GM03348 (cell line): Measurements from ENCODE around the gene EFNB2.
A peak's percentile ranks its signal among the peaks of the same experiment; 100 is the strongest.

ENCODE experiments used
- DNase-seq: peaks from one replicate; pipeline ENCODE4 v3.0.0; 2012; ENCODE audit warnings: low spot score

Gene EFNB2, protein sequence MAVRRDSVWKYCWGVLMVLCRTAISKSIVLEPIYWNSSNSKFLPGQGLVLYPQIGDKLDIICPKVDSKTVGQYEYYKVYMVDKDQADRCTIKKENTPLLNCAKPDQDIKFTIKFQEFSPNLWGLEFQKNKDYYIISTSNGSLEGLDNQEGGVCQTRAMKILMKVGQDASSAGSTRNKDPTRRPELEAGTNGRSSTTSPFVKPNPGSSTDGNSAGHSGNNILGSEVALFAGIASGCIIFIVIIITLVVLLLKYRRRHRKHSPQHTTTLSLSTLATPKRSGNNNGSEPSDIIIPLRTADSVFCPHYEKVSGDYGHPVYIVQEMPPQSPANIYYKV

DNA sequence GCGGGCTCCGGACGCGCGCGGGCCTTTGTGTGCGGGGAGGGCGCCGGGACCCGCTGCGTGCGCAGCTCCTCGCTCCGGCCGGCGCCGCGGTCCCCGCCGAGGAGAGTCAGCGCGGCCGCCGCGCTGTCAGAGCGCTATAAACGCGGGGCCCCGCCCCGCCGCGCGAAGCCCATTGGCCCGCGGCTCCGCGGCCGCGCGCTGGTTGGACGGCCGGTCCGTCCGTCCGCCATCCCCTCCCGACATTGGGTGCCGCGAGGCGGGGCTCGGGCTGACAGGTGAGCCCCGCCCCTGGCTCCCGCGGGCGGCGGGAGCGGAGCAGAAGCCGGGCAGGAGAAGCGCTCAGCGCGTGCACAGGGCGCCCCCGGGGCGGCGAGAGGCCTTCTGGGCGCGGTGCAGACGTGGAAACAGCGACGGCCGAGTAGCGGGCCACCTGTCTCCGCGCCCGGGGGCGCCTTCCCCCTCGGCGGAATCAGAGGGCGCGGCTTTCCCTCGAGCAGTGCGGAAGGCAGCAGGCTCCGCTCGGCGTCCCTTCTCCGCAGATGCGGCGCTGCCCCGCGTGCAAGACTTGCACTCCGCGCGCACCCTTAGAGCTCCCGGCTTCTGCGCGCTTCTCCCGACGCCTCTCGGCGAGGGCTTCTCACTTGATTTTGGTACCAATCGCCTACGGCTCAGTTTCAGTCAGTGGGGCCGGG is at the start of gene EFNB2:
Gene EFNB2, minus strand, starts transcription at position 111 of the 692 bp plus-strand sequence. CDS start 698 bp downstream, outside the sequence.
- peak; percentile 99 for DNase-seq

DNA sequence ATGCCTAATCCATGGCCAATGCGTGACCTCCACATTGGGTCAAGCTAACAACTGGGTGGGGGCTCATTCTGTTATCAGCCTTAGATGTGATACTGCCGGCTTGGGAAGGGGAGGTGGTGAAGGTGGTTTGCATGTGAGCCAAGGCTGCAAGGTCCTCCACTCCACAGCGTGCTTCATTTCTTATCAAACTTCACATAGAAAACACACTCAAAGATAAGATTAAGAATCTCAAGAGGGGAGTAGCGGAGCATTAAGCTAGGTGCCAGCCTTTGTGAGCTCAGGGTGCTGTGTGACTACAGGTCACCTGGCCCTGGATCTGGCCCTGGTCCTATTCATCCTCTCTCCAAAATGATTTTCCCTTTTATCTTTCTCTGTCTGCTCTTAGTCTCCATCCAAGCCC is 45.8 kb upstream of the EFNB2 start:
- DNase-seq, result no peak

DNA sequence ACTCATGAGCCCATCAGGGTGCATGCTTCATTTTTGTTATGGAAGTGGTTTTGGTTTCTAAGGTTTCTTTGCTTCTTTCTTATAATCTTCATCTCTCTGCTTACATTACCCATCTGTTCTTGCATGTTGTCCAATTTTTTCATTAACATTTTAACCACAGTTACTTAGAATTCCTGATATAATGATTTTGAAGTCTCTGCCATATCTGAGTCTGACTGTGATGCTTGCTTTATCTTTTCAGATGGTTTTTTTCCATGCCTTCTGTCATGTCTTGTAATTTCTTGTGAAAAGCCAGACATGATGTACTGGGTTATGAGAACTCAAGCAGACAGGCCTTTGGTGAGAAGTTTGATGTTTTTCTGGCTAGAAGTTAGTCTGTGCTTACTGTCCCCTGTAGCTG is 40.4 kb upstream of the EFNB2 start:
- DNase-seq, result no peak

DNA sequence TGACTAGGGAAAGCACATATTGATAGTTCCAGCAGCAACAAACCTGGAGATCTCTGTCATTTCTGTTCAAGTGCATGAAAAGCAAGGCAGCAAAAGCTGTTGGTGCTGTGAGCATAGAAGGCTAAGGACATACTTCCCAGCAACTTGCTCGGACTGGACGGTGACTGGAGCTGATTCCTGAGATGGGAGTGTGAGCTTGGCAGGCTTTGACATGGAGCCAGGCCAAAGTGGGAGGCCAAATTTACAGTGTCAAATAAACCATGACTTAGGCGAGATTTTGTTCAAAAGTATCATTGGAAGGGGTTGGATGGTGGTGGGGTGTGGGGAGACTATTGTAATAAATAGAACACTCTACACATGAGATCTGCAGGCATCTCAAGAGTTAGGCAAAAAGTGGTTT is 38.4 kb upstream of the EFNB2 start:
- DNase-seq, result peak; percentile 57

DNA sequence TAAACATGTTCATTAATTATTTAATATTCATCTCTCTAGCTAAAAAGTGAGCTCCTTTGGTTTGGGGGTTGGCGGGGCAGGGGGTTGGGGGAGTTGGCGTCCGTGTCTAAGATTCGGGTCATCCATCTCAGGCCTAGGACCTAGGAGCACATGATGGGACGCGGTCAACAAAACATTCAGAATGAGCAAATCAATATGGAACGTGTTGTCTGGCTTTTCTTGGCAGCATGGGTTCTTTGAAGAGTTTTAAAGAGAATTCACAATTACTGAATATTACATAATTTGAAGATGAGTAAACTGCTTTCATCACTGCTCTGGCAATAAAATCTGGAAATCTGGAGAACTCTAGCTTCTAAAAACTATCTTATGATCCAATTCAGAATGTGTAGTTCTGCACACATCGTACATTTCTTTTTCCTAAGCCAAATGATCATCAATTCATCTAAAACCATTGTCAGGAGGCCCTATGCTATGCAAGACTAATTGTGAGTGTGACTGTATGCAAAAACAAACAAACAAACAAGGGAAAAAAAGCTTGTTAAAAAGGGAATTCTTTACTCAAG is 37.9 kb upstream of the EFNB2 start:
- DNase-seq, result peak; percentile 79

DNA sequence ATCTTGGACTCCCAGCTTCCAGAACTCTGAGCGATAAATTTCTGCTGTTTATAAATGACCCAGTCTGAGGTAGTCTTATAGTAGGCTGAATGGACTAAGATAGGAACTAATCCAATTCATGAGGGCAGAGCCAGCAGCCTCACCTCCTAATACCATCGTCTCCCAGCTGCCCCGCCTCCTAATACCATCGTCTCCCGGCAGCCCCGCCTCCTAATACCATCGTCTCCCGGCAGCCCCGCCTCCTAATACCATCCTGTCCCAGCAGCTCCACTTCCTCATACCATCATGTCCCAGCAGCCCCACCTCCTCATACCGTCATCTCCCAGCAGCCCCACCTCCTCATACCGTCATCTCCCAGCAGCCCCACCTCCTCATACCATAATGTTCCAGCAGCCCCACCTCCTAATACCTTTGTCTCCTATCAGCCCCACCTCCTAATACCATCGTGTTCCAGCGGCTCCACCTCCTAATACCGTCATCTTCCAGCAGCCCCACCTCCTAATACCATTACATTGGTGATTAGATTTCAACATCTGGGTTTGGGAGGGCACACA is 34.9 kb upstream of the EFNB2 start:
- peak; percentile 60 for DNase-seq

DNA sequence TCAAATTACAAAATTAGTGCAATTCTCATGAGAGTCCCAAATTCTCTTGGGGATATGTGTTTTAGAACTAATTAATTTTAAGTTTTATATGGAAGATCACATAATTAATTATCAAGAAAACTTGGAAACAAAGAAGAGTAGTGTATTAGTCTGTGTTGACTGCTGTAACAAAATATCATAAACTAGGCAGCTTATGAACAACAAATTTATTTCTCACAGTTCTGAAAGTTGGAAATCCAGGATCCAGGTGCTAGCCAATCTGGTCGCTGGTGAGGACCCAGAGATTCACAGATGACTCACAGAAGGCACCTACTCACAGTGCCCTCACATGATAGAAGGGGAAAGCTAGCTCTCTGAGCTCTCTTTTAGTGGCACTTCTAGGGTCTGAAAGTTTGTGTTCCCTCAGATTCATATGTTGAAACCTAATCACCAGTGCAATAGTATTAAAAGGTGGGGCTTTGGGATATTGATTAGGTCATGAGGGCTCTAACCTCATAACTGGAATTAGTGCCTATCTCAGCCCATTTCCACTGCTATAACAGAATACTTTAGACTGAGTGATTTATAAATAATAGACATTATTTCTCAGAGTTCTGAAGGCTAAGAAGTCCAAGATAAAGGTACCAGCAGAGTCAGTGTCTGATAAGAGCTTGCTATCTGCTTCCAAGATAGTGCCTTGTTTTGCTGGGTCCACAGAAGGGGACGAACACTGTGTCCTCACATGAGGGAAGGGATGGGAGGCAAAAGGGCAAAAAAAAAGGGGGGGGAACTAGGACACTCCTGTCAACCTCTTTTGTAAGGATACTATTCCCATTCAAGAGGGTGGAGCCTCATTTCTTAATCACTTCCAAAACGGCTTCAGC is 34.0 kb upstream of the EFNB2 start:
- no peak for DNase-seq

DNA sequence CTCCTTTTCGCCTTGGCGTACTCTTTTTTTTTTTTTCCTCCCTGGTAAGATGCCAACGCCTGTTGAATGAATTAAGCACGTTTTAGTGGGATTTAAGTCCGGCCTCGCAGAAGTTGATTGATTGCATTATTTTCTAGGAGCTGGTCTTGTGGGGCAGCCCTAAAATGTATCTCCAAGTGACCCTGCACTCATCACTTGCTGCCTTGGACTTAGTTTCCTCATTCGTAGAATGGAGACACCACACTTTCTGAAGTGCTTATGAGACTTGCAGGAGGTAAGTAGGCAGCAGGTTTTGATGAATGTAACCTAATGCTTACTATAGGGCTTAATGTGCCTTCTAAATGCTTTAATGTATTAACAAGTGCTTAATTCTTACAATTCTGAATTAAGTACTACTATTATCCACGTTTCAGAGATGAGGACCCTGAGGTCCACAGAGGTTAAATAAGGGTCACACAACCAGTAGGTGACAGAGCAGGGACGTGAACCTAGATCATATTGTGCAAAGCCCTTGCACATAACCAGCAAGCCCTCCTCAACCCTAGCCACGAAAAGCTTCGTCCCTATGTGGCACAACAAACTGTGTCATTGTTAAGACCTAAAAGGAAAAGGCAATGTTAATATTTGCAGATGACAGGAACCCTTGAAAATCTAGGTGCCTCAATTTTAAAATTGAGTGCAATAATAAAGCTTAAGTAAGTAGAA is 33.0 kb upstream of the EFNB2 start:
- DNase-seq, result no peak

DNA sequence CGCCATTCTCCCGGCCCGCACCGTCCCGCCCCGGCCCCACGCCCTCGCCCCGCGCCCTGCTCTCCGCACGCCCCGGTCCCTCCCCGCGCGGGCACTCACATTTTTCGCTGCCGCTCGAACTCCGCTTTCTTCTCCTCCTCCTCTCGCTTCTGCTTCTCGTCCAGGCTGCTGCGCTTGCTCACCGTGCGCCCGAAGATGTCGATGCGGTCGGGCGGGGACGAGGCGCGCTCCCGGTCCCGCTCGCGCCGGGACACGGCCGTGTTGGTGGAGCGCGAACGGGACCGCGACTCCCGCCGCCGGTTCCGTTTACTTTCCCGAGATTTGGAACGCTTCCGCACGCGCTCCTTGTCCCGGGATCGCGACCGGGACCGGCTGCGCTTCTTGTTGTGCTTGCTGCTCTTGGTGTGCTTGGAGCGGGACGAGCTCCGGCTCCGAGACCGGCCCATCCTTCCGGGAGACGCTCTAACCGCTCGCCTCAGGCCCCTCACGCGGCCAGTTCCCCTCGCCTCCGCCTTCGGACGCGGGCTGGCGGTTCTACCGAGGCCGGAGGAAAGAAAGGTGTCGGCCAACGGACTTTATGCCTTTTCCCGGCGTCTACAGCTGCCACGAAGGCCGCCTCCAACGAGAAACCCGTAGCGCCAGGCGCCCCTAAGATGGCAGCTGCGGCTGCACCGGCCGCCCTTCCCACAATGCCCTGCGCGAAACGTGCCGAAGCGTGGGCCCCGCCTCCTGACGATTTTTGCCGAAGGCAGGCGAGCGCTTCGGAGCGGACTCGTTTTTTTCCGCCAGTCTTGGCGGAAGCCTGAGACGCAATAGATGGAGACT is 32.2 kb upstream of the EFNB2 start, which contains the start of gene ARGLU1:
Gene ARGLU1, minus strand, starts transcription at position 664 of the 825 bp plus-strand sequence. Its CDS starts 218 bp downstream, at position 446.
- peak; percentile 96 for DNase-seq

DNA sequence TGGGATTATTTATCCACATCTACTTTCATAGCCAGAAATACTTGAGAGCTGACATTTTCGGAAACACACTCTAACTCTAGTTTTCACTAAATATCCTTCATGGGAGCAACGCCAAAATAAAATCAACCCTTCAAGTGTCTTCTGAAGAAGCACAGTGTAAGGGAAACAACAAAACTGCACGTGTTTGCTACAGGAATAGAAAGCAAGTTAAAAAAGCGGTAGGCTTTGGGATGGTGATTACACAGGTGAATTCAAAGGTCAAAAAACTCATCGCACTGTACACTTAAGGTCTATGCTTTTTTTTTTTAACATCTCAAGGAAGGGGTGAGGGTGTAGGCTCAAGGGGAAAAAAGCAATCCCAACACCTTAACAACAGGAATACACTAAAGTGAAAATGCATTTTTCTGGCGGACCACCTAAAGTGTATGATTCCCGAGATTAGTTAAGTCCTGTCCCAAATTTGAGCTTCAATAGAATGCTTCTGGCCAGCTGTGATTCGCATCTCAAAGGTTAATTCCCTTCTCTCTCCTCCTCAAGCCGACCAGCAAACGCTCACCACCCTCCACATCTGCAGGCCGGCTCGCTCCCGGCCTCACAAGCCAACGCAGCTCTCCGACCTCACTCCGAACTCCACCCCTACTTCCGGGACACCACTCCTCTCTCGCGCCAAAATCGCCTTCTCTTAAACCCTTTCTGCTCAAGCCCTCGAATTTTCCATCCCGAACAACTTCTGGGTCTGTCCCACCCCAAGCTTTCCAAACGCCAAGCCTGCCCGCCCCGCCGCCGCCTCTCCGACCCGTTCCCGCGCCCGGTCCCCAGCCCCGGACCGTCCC is 31.4 kb upstream of the EFNB2 start:
- peak; percentile 80 for DNase-seq

DNA sequence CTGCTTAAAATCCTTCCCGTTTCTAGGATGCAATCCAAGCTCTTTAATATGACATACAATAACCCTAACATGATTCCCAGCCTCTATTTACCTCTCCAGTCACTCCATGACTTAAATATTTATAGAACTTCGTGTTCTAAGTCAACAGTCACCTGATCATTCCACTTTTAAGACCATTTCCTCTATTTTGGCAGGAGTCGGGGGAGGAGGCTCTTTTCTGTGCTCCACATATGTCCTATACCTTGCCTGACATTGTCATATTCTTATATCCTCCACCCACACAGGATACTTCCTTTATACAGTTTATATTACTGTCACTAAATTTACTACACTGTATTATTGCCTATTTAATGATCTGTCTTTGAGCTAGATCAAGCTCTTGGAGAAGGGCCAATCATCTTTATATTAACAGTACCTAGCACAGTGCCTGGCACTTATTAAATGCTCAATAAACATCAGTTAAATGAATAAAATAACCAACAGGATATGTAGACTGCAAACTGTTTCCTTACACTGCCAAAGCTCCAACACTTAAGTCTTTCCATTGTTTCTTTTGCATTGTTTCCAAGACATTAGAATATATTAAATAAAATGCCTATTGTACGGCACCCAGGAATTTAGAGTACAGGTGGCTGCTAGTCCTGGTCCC is 29.8 kb upstream of the EFNB2 start:
- DNase-seq, result no peak

DNA sequence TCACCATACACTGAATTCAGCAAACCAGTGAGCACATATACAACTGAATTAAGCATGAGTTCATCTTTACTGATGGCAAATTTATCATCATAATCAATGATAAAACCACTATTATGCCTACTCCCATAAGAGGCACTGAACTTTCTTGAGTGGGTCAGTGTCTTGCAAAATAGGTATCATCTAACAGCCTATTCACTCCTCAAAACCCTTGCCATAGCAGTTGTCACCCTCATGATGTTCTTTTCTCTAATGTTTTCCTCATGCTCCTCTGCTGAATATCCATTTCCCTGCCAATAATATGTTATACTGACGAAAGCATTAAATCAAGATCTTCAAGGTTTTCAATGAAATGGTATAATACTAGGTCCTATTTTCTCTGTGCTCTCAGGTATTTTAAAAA is 26.8 kb upstream of the EFNB2 start:
- no peak for DNase-seq

DNA sequence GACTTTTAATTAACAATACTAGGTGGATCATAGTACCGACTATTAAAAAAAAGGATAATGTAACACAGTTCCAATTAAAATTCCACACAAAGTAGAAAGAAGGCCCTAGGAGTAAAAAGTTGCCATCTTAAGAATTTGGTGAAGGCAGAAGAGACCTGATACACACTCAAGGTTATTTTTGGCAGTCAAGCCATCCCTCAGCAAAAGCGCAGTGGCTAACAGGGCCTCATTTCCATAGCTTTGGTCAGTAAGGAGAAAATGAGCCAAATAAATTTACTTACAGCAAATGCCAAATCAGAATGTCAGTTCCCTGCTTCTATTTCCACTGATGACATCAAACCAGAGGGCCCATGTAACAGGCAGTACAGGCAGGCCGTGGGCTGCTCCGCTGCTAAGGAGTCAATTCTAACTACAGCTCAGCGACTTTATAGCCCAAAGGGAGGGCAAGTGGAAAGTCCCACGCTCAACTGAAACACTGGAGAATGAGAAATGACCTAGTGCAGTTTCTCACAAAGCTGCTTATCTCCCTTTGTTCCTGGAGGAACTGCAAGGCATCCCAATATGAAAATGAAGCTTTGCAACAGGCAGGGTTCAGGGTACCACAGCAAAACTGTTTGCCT is 26.2 kb upstream of the EFNB2 start:
- DNase-seq, result no peak

DNA sequence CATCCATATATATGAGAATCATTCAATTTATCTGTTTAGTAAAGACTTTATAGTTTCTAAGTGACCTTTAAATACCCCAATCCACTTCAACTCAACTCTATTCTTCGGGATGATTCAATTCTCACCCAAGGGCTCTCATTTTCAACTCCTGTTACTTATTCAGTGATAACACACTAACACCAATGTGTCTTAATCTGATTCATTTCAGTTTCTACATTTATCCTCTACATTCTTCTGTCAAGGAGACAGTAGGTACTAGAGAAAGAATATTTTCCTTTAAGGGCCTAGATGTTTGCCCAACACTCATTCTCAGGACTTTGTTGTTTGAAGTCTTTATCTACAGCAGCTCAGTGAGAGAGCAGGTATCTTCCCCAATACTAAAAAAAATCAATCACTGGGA is 25.4 kb upstream of the EFNB2 start:
- DNase-seq, result no peak

DNA sequence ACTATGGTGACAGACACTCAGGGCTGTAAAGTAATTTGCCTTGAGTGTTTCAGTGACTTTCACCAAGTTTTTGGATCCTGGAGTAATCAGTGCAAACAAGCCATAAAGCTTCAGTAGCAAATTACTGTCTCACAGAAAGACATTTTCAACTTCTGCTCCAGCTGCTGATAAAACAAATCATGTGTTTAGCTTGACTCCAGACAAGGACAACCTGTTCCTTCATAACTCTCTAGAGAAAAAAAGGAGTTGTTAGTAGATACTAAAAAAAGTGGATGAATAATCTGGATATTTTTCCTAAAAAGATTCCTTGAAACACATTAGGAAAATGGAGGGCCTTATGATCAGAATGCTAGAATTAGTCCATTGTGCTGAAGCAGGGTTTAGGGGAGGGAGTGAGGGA is 23.1 kb upstream of the EFNB2 start:
- no peak for DNase-seq

DNA sequence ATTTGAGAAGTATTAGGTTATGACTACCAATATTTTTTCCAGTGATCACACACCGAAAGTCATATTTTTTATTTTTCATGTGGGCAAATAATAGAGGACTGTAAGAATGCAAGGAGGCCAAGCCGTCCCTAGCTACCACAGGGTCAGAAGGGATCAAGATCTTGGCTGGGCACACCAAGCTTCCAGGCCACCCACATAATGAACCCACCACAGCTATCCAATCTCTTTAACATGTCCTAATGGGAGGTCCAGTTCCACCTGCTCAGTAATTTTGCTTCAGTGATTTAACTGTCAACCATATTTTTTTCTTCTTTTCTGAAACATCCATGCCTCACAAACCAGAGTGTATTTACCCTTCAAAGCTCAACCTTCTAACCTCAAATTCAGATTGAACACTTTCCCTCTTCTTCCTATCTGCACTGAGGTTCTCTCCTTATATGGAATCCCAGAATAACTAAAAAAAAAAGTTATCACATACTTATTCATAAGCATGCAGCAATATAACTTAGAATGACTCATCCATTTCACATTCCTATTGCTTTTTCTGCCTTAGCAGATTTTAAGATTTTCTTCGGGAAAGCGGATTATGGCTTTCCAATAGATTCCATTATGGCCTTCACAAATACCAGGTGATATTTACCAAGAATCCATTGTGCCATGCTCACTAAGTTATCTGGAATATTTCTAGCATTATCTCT is 20.3 kb upstream of the EFNB2 start:
- DNase-seq, result no peak

DNA sequence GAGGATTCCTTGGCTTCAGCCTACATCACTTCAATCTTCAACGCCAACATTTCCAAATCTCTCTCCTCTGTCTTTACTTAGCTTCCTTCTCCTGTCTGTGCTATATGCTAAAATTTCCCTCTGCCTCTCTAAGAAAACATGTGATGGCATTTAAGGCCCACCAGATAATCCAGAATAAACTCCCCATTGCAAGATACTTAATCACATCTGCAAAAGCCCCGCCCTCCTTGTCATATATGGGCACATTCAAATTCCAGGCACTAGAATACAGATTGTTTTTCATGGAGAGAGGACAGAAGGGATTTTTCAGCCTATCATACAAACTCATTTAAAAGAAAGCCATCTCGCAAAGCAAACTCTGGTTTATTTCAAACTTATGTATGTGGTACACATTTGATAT is 16.3 kb upstream of the EFNB2 start:
- no peak for DNase-seq

DNA sequence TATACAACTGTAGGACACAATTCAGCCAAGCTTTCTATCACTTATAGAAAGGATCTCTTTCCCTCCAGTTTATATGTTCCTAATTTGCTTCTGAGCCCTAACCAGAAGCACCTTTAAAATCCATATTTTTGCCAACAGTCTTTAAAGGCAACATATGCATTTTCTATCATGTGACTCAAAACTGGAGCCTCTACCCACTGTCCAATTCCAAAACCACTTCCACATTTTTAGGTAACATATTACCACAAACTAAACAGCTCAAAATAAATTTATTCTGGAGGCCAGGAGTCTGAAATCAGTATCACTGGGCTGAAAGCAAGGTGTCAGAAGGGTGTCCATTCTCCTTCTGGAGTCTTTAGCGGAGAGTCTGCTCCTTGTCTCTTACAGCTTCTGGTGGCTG is 15.9 kb upstream of the EFNB2 start:
- DNase-seq, result no peak
